Prostate gland (tissue), 2 donors: ENCODE data around the gene OR6N1. TPM values are rescaled to one million over a fixed set of nuclear protein-coding genes. Genes with fewer than 3 reads are reported as not detected.

ENCODE experiments used
- DNase-seq: peaks from one replicate; pipeline ENCODE4 v3.0.0-alpha.2; 2019; ENCODE audit warnings: low spot score
- H3K27ac ChIP-seq, 2 donors: fragments of 200-600 bp; sonication (generic); 2 replicates each; pipeline ENCODE4 v1.5.1; 2017 to 2019
- H3K27me3 ChIP-seq: fragments of 200-600 bp; sonication (generic); replicated peaks from 2 replicates; pipeline ENCODE4 v1.5.1; 2019; ENCODE audit not compliant: insufficient read depth
- H3K36me3 ChIP-seq, 2 donors: fragments of 200-600 bp; sonication (generic); 1 replicate in 1 of 2; 2 replicates in 1 of 2; pipeline versions ENCODE4 v1.5.1 to v1.8.1; 2017 to 2019
- H3K4me1 ChIP-seq: fragments of 200-600 bp; sonication (generic); replicated peaks from 2 replicates; pipeline ENCODE4 v1.5.1; 2019
- H3K4me3 ChIP-seq, 2 donors: fragments of 200-600 bp; sonication (generic); 2 replicates each; pipeline ENCODE4 v1.5.1; 2017 to 2019
- H3K9me3 ChIP-seq: fragments of 200-600 bp; sonication (generic); 2 replicates; pipeline ENCODE4 v1.5.1; 2017
- CTCF ChIP-seq, 4 experiments: fragments of 200-600 bp in 2 of 4; fragments of 450-650 bp in 2 of 4; sonication (generic) in 2 of 4; IDR thresholded peaks; 1 replicate in 3 of 4; 2 replicates in 1 of 4; pipeline ENCODE4 v1.5.1; 2016 to 2019; ENCODE audit warnings: antibody characterized with exemption in 4 of 4, mild to moderate bottlenecking in 2 of 4, moderate library complexity in 2 of 4
- POLR2A ChIP-seq: fragments of 450-650 bp; IDR thresholded peaks from one replicate; pipeline ENCODE4 v1.6.1; 2016; ENCODE audit warnings: antibody characterized with exemption, mild to moderate bottlenecking
- POLR2AphosphoS5 ChIP-seq: sonication (generic); formaldehyde crosslinking; IDR thresholded peaks from one replicate; pipeline ENCODE4 v1.6.1; 2017; ENCODE audit warnings: antibody characterized with exemption
- WGBS: methylation state at CpG from one replicate; pipeline ENCODE4 v1.1.5; 2018; 5-methylcytosine and 5-hydroxymethylcytosine counted together
- intact Hi-C: fragments of 100-400 bp; cut with DNase I; formaldehyde crosslinking; loops from one replicate; pipeline ENCODE4 v1.14.2; 2022
- total RNA-seq, 2 donors: library from RNA; depleted of rRNA; stranded (reverse); fragments of >200 nt; gene quantifications; one replicate each; pipeline ENCODE4 v1.1.0, GENCODE V29; 2016

Gene OR6N1
- total RNA-seq, 2 donors from 2014 or later = not detected

DNA sequence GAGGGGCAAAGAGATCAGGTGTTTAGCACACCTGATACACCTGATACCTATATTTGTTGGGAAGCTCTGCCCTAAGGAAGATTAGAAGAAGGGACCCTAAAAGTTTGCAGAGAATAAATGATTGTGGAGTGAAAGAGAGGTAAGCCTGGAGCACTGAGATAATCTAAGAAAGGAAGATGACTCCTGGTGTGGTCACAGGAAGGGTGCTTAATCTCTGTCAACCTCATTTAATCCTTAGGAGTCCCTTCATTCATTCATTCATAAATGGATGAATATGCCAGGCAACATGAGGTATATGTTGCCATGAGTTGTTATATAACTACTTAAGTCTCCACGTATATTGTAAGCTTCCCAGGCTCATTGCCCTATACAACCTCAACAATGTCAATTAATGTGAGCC lies 43.0 kb upstream of the OR6N1 start:
- intact Hi-C loops = no loop called here
- TF ChIP-seq POLR2AphosphoS5 (no peak), CTCF (IDR thresholded peaks at IDR 0.05) (no peak), POLR2A (no peak)
- no peak overlapping the region for H3K4me3 ChIP-seq
- no peaks in the 10 kb centered on the region for H3K4me1 ChIP-seq
- no peaks in the 10 kb centered on the region for H3K9me3 ChIP-seq
- 3% methylated on average over 1 of the region's 1 CpG for WGBS
- no peak for DNase-seq
- H3K27me3 ChIP-seq = no peaks in the 10 kb centered on the region
- no peaks in the 10 kb centered on the region for H3K36me3 ChIP-seq
- H3K27ac ChIP-seq = no peak overlapping the region

- no peaks in the 10 kb centered on the region for H3K27me3 ChIP-seq
- H3K27ac ChIP-seq = no peak overlapping the region
- TF ChIP-seq POLR2A (no peak), POLR2AphosphoS5 (no peak), CTCF (IDR thresholded peaks at IDR 0.05) (no peak)
- H3K9me3 ChIP-seq = no peaks in the 10 kb centered on the region
- H3K36me3 ChIP-seq = no peaks in the 10 kb centered on the region
- WGBS = 69% methylated on average over 3 of the region's 3 CpGs
- no peak overlapping the region for H3K4me3 ChIP-seq
- H3K4me1 ChIP-seq = no peaks in the 10 kb centered on the region
- no peak for DNase-seq
- intact Hi-C loops = no loop called here
Observed at GRCh38 chr1:158813164-158813563, 41.2 kb upstream of the OR6N1 start.

- Histone ChIP-seq H3K36me3 (no peaks in the 10 kb centered on the region), H3K27me3 (no peaks in the 10 kb centered on the region), H3K4me1 (no peaks in the 10 kb centered on the region), H3K27ac (no peak overlapping the region), H3K4me3 (no peak overlapping the region), H3K9me3 (no peaks in the 10 kb centered on the region)
- intact Hi-C loops = no loop called here
- no peak for TF ChIP-seq POLR2A
- no peak for TF ChIP-seq POLR2AphosphoS5
- TF ChIP-seq CTCF (IDR thresholded peaks at IDR 0.05) = no peak
- no peak for DNase-seq
- 80% methylated on average over 2 of the region's 2 CpGs for WGBS
Observed at GRCh38 chr1:158812336-158812735, 40.3 kb upstream of the OR6N1 start.

GRCh38 chr1:158810311-158810710 lies 38.3 kb upstream of the OR6N1 start:
- intact Hi-C loops = no loop called here
- TF ChIP-seq CTCF (IDR thresholded peaks at IDR 0.05) (no peak), POLR2A (no peak), POLR2AphosphoS5 (no peak)
- Histone ChIP-seq H3K4me3 (no peak overlapping the region), H3K36me3 (no peaks in the 10 kb centered on the region), H3K4me1 (no peaks in the 10 kb centered on the region), H3K27ac (no peak overlapping the region), H3K27me3 (no peaks in the 10 kb centered on the region), H3K9me3 (no peaks in the 10 kb centered on the region)
- DNase-seq = no peak
- 84% methylated on average over 4 of the region's 4 CpGs for WGBS

DNA sequence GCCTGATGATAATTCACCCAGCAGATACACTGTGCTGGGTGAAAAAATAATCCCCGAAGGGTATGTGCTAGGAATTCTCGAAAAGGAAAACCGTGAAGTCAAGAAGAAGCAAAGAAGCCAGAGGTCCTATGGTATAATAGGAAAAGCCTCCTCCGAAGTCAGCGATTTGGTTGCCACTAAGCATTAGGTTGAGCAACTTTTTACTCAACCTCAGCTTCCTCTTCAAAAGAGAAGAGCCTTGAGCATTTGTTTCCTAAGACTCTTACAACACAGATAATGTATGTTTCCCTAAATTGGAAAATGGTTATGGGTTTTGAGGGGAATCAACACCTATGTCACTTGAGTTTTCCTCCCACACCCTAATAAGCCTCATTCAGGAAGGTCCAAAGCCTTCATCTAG lies 37.9 kb upstream of the OR6N1 start:
- intact Hi-C loops = no loop called here
- 90% methylated on average over 5 of the region's 5 CpGs for WGBS
- DNase-seq = no peak
- Histone ChIP-seq H3K27ac (no peak overlapping the region), H3K27me3 (no peaks in the 10 kb centered on the region), H3K4me1 (no peaks in the 10 kb centered on the region), H3K36me3 (no peaks in the 10 kb centered on the region), H3K9me3 (no peaks in the 10 kb centered on the region), H3K4me3 (no peak overlapping the region)
- TF ChIP-seq POLR2A (no peak), POLR2AphosphoS5 (no peak)
